ENCODE results near the gene AJAP1.

The AJAP1 gene

GRCh38 chr1:4684136-4684535 lies 29.7 kb downstream of the AJAP1 start:
- no peak for DNase-seq

GRCh38 chr1:4684864-4685522 lies 30.6 kb downstream of the AJAP1 start:
- DNase-seq = no peak

GRCh38 chr1:4685523-4685865 lies 31.1 kb downstream of the AJAP1 start:
- no peak for DNase-seq

GRCh38 chr1:4687943-4688342 lies 33.5 kb downstream of the AJAP1 start:
- DNase-seq = no peak

GRCh38 chr1:4689271-4689935 lies 35.0 kb downstream of the AJAP1 start:
- DNase-seq = no peak

- DNase-seq = no peak
Measured at GRCh38 chr1:4689941-4690635, 35.7 kb downstream of the AJAP1 start.

GRCh38 chr1:4690951-4691675 lies 36.7 kb downstream of the AJAP1 start:
- DNase-seq = no peak

- DNase-seq = no peak
Measured at GRCh38 chr1:4691766-4692405, 37.5 kb downstream of the AJAP1 start.

- no peak for DNase-seq
Measured at GRCh38 chr1:4692437-4692836, 38.0 kb downstream of the AJAP1 start.

GRCh38 chr1:4693331-4693730 lies 38.9 kb downstream of the AJAP1 start:
- DNase-seq = no peak

GRCh38 chr1:4693891-4694290 lies 39.5 kb downstream of the AJAP1 start:
- DNase-seq = no peak

GRCh38 chr1:4694492-4694891 lies 40.1 kb downstream of the AJAP1 start:
- no peak for DNase-seq

- no peak for DNase-seq
Measured at GRCh38 chr1:4695241-4695640, 40.8 kb downstream of the AJAP1 start.

GRCh38 chr1:4696161-4696745 lies 41.8 kb downstream of the AJAP1 start:
- no peak for DNase-seq

- no peak for DNase-seq
Measured at GRCh38 chr1:4696753-4697152, 42.3 kb downstream of the AJAP1 start.

GRCh38 chr1:4697801-4698200 lies 43.4 kb downstream of the AJAP1 start:
- no peak for DNase-seq

- DNase-seq = no peak
Measured at GRCh38 chr1:4698911-4699310, 44.5 kb downstream of the AJAP1 start.

GRCh38 chr1:4699376-4700301 lies 45.2 kb downstream of the AJAP1 start:
- DNase-seq = no peak

GRCh38 chr1:4700801-4701200 lies 46.4 kb downstream of the AJAP1 start:
- DNase-seq = no peak

GRCh38 chr1:4701276-4701675 lies 46.9 kb downstream of the AJAP1 start:
- DNase-seq = no peak

GRCh38 chr1:4702464-4702863 lies 48.1 kb downstream of the AJAP1 start:
- DNase-seq = no peak

- no peak for DNase-seq
Measured at GRCh38 chr1:4702932-4703331, 48.5 kb downstream of the AJAP1 start.

Data from effector CD8-positive, alpha-beta T cell (primary cell).